CD4-positive, alpha-beta T cell (primary cell): Measurements from ENCODE around the gene PDE3B. TPM values are rescaled to one million over a fixed set of nuclear protein-coding genes. Genes with fewer than 3 reads are reported as not detected.
A peak's percentile ranks its signal among the peaks of the same experiment; 100 is the strongest.

ENCODE experiments used
- ATAC-seq: fragments of 200-7000 bp; cut with Tn5 transposase; one replicate; pipeline ENCODE4 v1.10.0; 2022; ENCODE audit warnings: mild to moderate bottlenecking; ENCODE audit not compliant: poor library complexity
- CTCF ChIA-PET: fragments of 350-600 bp; sonication (Branson Sonifier 250); formaldehyde crosslinking; loops from one replicate; lab custom pipeline; 2021; ENCODE audit warnings: antibody characterized with exemption, inconsistent platforms; lab: Charles Lee
- POLR2A ChIA-PET: fragments of 350-600 bp; sonication (Branson Sonifier 250); formaldehyde crosslinking; loops from one replicate; lab custom pipeline; 2021; ENCODE audit warnings: antibody characterized with exemption, inconsistent platforms; lab: Charles Lee
- DNase-seq, 14 experiments: peaks; one replicate each; pipeline ENCODE4 v3.0.0-alpha.2; 2013 to 2020; ENCODE audit warnings: mixed read lengths in 2 of 14
- H3K27ac ChIP-seq, 2 donors: one replicate each; pipeline versions ENCODE4 v1.5.1 to v1.7.0; 2013; ENCODE audit warnings: low read length in 2 of 2, low read depth in 1 of 2, mild to moderate bottlenecking in 1 of 2
- H3K27me3 ChIP-seq, 2 experiments: 1 replicate in 1 of 2; 2 replicates in 1 of 2; pipeline versions ENCODE4 v1.6.1 to v1.7.0; 2013; ENCODE audit warnings: low read length in 2 of 2, control low read depth in 1 of 2, mild to moderate bottlenecking in 1 of 2, moderate library complexity in 1 of 2; ENCODE audit not compliant: insufficient read depth in 2 of 2, control insufficient read depth in 1 of 2
- H3K36me3 ChIP-seq: one replicate; pipeline ENCODE4 v1.6.1; 2013; ENCODE audit warnings: low read length, control low read depth; ENCODE audit not compliant: insufficient read depth
- H3K4me1 ChIP-seq: one replicate; pipeline ENCODE4 v1.6.1; 2013; ENCODE audit warnings: low read length, control low read depth; ENCODE audit not compliant: insufficient read depth
- H3K4me3 ChIP-seq: one replicate; pipeline ENCODE4 v1.5.1; 2013; ENCODE audit warnings: mild to moderate bottlenecking, low read length, moderate library complexity
- H3K9me3 ChIP-seq, 2 experiments: 1 replicate in 1 of 2; 2 replicates in 1 of 2; pipeline versions ENCODE4 v1.6.1 to v1.7.0; 2013; ENCODE audit warnings: low read length in 2 of 2, mild to moderate bottlenecking in 2 of 2, control low read depth in 1 of 2, moderate library complexity in 1 of 2; ENCODE audit not compliant: control insufficient read depth in 1 of 2, insufficient read depth in 1 of 2
- H3K27ac Mint-ChIP-seq: one replicate; pipeline ENCODE4 v1.8.0; 2020; ENCODE audit warnings: mixed read lengths
- H3K27me3 Mint-ChIP-seq: one replicate; pipeline ENCODE4 v1.8.0; 2021; ENCODE audit warnings: mixed read lengths
- H3K36me3 Mint-ChIP-seq: one replicate; pipeline ENCODE4 v1.8.0; 2021; ENCODE audit warnings: low read depth, mixed read lengths
- H3K4me1 Mint-ChIP-seq: one replicate; pipeline ENCODE4 v1.8.0; 2021; ENCODE audit warnings: low read depth, mixed read lengths
- H3K4me3 Mint-ChIP-seq: one replicate; pipeline ENCODE4 v1.8.0; 2020; ENCODE audit warnings: mild to moderate bottlenecking, mixed read lengths
- H3K9me3 Mint-ChIP-seq: one replicate; pipeline ENCODE4 v1.8.0; 2020; ENCODE audit warnings: mixed read lengths
- intact Hi-C, 2 experiments: fragments of 100-400 bp; cut with DNase I in 1 of 2; cut with micrococcal nuclease in 1 of 2; formaldehyde crosslinking; loops; one replicate each; pipeline versions ENCODE4 v1.15.1 to v1.9.0; 2023 to 2025; cut with DNase I, micrococcal nuclease
- total RNA-seq, 174 experiments: library from RNA in 2 of 174; stranded (reverse) in 2 of 174; gene quantifications; one replicate each; pipeline ENCODE4 v1.2.3 and lab custom pipeline; 2021 to 2026
- TF ChIP-seq, protein P1 (sequence below): fragments of 200-600 bp; IDR thresholded peaks from one replicate; pipeline ENCODE4 v1.8.0; 2022; ENCODE audit warnings: antibody characterized with exemption, mild to moderate bottlenecking

Gene PDE3B
- total RNA-seq, 2 experiments from 2014 or later: 103 to 106 TPM

DNA sequence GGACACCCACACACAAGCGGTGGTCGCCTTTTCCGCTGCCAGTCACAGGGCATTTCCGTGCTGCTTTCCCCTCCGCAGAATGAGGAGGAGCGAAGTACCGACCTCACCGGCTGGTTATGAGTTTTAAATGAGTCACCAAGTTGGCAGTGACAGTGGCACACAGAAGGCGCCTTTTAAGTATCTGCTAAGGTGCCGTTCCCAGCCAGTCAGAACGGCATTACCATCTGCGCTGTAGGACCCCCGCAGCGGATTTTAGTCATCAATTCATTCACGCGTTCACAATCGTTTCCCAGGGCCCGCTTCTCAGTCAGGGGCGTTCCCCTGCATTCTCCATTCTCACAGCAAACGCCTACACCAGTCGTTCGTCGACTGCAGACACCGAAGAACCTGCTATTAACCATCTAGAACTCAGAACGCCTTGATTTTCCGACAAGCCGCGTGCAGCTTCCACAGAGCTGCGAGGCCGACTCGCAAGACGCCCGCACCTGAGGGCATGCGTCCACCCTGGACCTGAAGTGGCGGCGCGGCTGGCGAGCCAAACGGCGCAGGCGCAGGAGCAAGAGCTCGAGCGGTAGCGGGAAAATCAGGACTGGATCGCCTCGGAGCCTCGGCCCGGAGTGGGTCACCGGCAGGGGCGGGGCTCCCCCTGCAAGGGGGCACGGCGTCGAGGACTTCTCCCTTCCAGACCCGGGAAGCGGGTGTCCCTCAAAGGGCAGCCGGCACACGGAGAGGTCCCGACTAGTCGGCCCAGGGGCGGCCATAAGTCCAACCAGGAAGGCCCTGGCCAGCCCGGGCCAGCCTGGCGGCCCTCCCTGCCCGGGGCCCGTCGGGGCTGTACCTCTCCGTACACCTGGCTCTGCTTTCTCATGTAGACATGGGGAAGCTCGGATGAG is 247.8 kb downstream of the PDE3B start:
- Mint-ChIP-seq H3K4me3 (peak overlapping the region; percentile 96), H3K4me1 (peaks cover 42% of the 10 kb centered on the region), H3K27ac (peak overlapping the region; percentile 94), H3K27me3 (no peaks in the 10 kb centered on the region), H3K9me3 (no peaks in the 10 kb centered on the region), H3K36me3 (peaks cover 8% of the 10 kb centered on the region)
- DNase-seq (peak; percentile 73 to 93 (median 80)), ATAC-seq (peak; percentile 64)
- no peaks in the 10 kb centered on the region for H3K9me3 ChIP-seq
- H3K27me3 ChIP-seq: no peaks in the 10 kb centered on the region
- peak overlapping the region; percentile 81 to 88 for H3K27ac ChIP-seq
- intact Hi-C loops: loop anchor here (1.0 to 10.0 kb wide), 11 partner anchors 14 to 1427 kb away; partner anchors contain the start of genes PSMA1 (in 2 of the 2), BTBD10 (in 1 of the 2) and RRAS2 (in 1 of the 2)
- no peaks in the 10 kb centered on the region for H3K36me3 ChIP-seq
- ChIA-PET CTCF (interaction anchor here (0.7 to 5.6 kb wide), 7 partner anchors 15 to 391 kb away, joined by 3 to 73 read pairs (median 6); partner anchors contain the start of genes COPB1 and PDE3B), POLR2A (interaction anchor here (0.7 to 3.0 kb wide), 24 partner anchors 9 to 1428 kb away, joined by 3 to 53 read pairs (median 4); partner anchors contain the start of genes BTBD10, COPB1 and PSMA1)
- H3K4me1 ChIP-seq: peaks cover 31% of the 10 kb centered on the region
- peak overlapping the region; percentile 94 for H3K4me3 ChIP-seq
- TF ChIP-seq, protein P1, sequence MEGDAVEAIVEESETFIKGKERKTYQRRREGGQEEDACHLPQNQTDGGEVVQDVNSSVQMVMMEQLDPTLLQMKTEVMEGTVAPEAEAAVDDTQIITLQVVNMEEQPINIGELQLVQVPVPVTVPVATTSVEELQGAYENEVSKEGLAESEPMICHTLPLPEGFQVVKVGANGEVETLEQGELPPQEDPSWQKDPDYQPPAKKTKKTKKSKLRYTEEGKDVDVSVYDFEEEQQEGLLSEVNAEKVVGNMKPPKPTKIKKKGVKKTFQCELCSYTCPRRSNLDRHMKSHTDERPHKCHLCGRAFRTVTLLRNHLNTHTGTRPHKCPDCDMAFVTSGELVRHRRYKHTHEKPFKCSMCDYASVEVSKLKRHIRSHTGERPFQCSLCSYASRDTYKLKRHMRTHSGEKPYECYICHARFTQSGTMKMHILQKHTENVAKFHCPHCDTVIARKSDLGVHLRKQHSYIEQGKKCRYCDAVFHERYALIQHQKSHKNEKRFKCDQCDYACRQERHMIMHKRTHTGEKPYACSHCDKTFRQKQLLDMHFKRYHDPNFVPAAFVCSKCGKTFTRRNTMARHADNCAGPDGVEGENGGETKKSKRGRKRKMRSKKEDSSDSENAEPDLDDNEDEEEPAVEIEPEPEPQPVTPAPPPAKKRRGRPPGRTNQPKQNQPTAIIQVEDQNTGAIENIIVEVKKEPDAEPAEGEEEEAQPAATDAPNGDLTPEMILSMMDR: no peak

DNA sequence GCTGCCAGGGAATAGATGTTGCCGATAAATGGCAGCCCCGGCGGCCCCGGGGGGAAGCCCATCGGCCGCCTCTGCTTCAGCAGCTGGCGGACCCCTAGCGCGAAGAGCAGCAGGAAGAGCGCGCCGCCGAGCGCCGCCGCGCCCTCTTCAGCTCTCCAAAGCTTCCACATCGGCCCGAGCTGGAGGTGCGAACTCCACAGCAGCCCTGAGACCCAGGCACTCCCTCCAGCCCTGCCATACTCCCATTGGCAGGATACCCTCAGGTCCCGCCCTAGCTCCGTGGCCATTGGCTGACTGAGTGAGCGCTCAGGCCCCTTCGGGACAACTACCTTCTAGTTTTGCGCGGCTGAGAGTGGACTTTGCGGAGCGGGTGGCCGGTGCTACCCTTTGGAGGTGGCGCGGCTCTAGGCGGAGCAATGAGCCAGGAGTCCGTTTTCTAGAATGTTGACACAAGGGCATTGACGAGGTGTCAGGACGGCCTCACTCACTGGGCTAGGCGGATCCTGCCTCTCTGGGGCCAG is 248.5 kb downstream of the PDE3B start, which contains the start of gene CYP2R1:
CYP2R1 (minus strand) TSS at position 196 of the 521 bp plus-strand sequence; CDS start at position 170, 26 bp downstream.
- Mint-ChIP-seq H3K9me3 (no peaks in the 10 kb centered on the region), H3K27me3 (no peaks in the 10 kb centered on the region), H3K36me3 (peaks cover 8% of the 10 kb centered on the region), H3K4me1 (peaks cover 35% of the 10 kb centered on the region), H3K4me3 (peak within 1 kb of the TSS; percentile 96), H3K27ac (peak within 1 kb of the TSS; percentile 94)
- no peaks in the 10 kb centered on the region for H3K36me3 ChIP-seq
- peak within 1 kb of the TSS; percentile 94 for H3K4me3 ChIP-seq
- ChIA-PET CTCF (interaction anchor here (0.5 to 5.6 kb wide), 8 partner anchors 14 to 392 kb away, joined by 3 to 73 read pairs (median 6); partner anchors contain the start of genes COPB1 and PDE3B), POLR2A (interaction anchor here (0.7 to 3.0 kb wide), 24 partner anchors 9 to 1429 kb away, joined by 3 to 53 read pairs (median 4); partner anchors contain the start of genes BTBD10, COPB1 and PSMA1)
- peaks cover 31% of the 10 kb centered on the region for H3K4me1 ChIP-seq
- H3K27ac ChIP-seq: peak within 1 kb of the TSS; percentile 81 to 88
- DNase-seq (peak; percentile 79 to 95 (median 86)), ATAC-seq (peak; percentile 82)
- TF ChIP-seq, protein P1: no peak
- no peaks in the 10 kb centered on the region for H3K9me3 ChIP-seq
- intact Hi-C loops: loop anchor here (2.0 to 10.0 kb wide), 8 partner anchors 125 to 1427 kb away; partner anchors contain the start of genes BTBD10 (in 1 of the 2), PSMA1 (in 1 of the 2) and RRAS2 (in 1 of the 2)
- H3K27me3 ChIP-seq: no peaks in the 10 kb centered on the region

DNA sequence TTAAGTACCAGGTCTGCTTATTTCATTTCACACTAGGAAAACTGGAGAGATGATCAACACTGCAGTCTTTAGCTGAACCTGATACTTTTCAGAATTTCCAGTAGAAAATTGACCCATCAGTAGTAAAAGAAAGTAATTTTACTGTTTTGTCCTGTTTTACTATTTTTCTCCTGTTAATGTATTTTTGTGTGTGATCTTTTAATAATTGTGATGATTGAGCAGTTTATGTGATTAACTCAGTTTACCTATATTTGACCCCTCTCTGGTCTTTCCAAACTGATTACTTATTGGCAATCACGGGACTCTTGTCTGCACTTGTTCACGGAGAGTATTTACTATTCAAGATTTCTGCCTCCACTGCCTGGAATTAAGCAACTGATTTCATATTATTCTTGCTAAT is 249.0 kb downstream of the PDE3B start:
- ATAC-seq: no peak
- Histone ChIP-seq H3K36me3 (no peaks in the 10 kb centered on the region), H3K27me3 (no peaks in the 10 kb centered on the region), H3K4me3 (peak overlapping the region; percentile 94), H3K9me3 (no peaks in the 10 kb centered on the region), H3K27ac (peak overlapping the region; percentile 31 to 88), H3K4me1 (peaks cover 31% of the 10 kb centered on the region)
- H3K27ac Mint-ChIP-seq: peak overlapping the region; percentile 94
- DNase-seq: no peak
- CTCF ChIA-PET: interaction anchor here (0.5 to 5.6 kb wide), 6 partner anchors 14 to 248 kb away, joined by 3 to 73 read pairs (median 6); partner anchors contain the start of gene PDE3B
- TF ChIP-seq, protein P1: no peak
- H3K9me3 Mint-ChIP-seq: no peaks in the 10 kb centered on the region
- peaks cover 30% of the 10 kb centered on the region for H3K4me1 Mint-ChIP-seq
- POLR2A ChIA-PET: interaction anchor here (1.1 to 3.0 kb wide), 13 partner anchors 8 to 392 kb away, joined by 3 to 53 read pairs (median 9); partner anchors contain the start of genes COPB1 and PSMA1
- intact Hi-C loops: loop anchor here (2.0 to 10.0 kb wide), 8 partner anchors 125 to 1428 kb away; partner anchors contain the start of genes BTBD10 (in 1 of the 2), PSMA1 (in 1 of the 2) and RRAS2 (in 1 of the 2)
- peak overlapping the region; percentile 91 for H3K4me3 Mint-ChIP-seq
- peaks cover 8% of the 10 kb centered on the region for H3K36me3 Mint-ChIP-seq
- no peaks in the 10 kb centered on the region for H3K27me3 Mint-ChIP-seq
